Stimulated activated effector memory CD8-positive, alpha-beta T cell treated with anti-CD3 and anti-CD28 coated beads, Interleukin-12 subunit alpha, Interleukin-12 subunit beta, amount 100 ng/mL, for 72 hours (primary cell): ENCODE results near the gene IZUMO1.
"Not testable (repeated sequence)": the region's sequence is repeated elsewhere in the genome, so short reads cannot be mapped to it uniquely, and the experiment has no call there.

Experiments used
- ATAC-seq: fragments of 150-1000 bp; cut with Tn5 transposase; 2 replicates; pipeline ENCODE4 v1.10.0; 2021
- DNase-seq, 2 donors: peaks; one replicate each; pipeline ENCODE4 v3.0.0; 2021 to 2022; ENCODE audit warnings: low spot score in 2 of 2
- H3K27ac Mint-ChIP-seq: one replicate; pipeline ENCODE4 v1.8.0; 2022; ENCODE audit warnings: mild to moderate bottlenecking, mixed read lengths
- H3K36me3 Mint-ChIP-seq: one replicate; pipeline ENCODE4 v1.8.0; 2022; ENCODE audit warnings: mild to moderate bottlenecking, mixed read lengths
- H3K4me1 Mint-ChIP-seq: one replicate; pipeline ENCODE4 v1.8.0; 2022; ENCODE audit warnings: mixed read lengths
- H3K4me3 Mint-ChIP-seq: one replicate; pipeline ENCODE4 v1.8.0; 2022; ENCODE audit warnings: mild to moderate bottlenecking, mixed read lengths
- H3K9me3 Mint-ChIP-seq: one replicate; pipeline ENCODE4 v1.8.0; 2022; ENCODE audit warnings: mixed read lengths

IZUMO1 gene

GRCh38 chr19:48746738-48747575 lies at the start of gene IZUMO1:
TSS of gene IZUMO1 (minus strand) at chr19:48746909. CDS start at chr19:48745859, 1,050 bp downstream.
- no peaks in the 10 kb centered on the region for H3K9me3 Mint-ChIP-seq
- ATAC-seq (peak; percentile 82), DNase-seq (peak in 1 of 2 donors; percentile 78)
- H3K27ac Mint-ChIP-seq, result no peak within 1 kb of the TSS
- H3K36me3 Mint-ChIP-seq, result no peaks in the 10 kb centered on the region
- H3K4me1 Mint-ChIP-seq, result peaks cover 24% of the 10 kb centered on the region
- H3K4me3 Mint-ChIP-seq, result peak within 1 kb of the TSS; percentile 40

- H3K4me3 Mint-ChIP-seq, result peak overlapping the region; percentile 76
- DNase-seq, result no peak
Observed at GRCh38 chr19:48795685-48796070, 49.0 kb upstream of the IZUMO1 start.

GRCh38 chr19:48795055-48795684 lies 48.5 kb upstream of the IZUMO1 start:
- Mint-ChIP-seq H3K9me3 (no peaks in the 10 kb centered on the region), H3K27ac (peak overlapping the region; percentile 91), H3K36me3 (peaks cover 3% of the 10 kb centered on the region), H3K4me1 (peaks cover 16% of the 10 kb centered on the region), H3K4me3 (peak overlapping the region; percentile 76)
- peak; percentile 79 to 91 for DNase-seq
- peak; percentile 98 for ATAC-seq

More at GRCh38 chr19:48795685-48796070, 49.0 kb upstream of the IZUMO1 start:
- Mint-ChIP-seq H3K36me3 (peaks cover 5% of the 10 kb centered on the region), H3K4me1 (peaks cover 16% of the 10 kb centered on the region), H3K9me3 (no peaks in the 10 kb centered on the region), H3K27ac (peak overlapping the region; percentile 91)
- no peak for ATAC-seq

- H3K9me3 Mint-ChIP-seq, result no peaks in the 10 kb centered on the region
- peaks cover 16% of the 10 kb centered on the region for H3K4me1 Mint-ChIP-seq
- H3K4me3 Mint-ChIP-seq, result peak overlapping the region; percentile 76
- peak overlapping the region; percentile 91 for H3K27ac Mint-ChIP-seq
- no peak for ATAC-seq
- DNase-seq, result no peak
- H3K36me3 Mint-ChIP-seq, result no peaks in the 10 kb centered on the region
Observed at GRCh38 chr19:48794291-48794690, 47.6 kb upstream of the IZUMO1 start.

GRCh38 chr19:48793271-48793670 lies 46.6 kb upstream of the IZUMO1 start:
- ATAC-seq, result no peak
- Mint-ChIP-seq H3K4me3 (no peak overlapping the region), H3K36me3 (no peaks in the 10 kb centered on the region), H3K9me3 (no peaks in the 10 kb centered on the region), H3K27ac (no peak overlapping the region), H3K4me1 (peaks cover 16% of the 10 kb centered on the region)
- no peak for DNase-seq

GRCh38 chr19:48787331-48787730 lies 40.6 kb upstream of the IZUMO1 start:
- not testable (repeated sequence) for H3K9me3 Mint-ChIP-seq, H3K4me3 Mint-ChIP-seq, H3K27ac Mint-ChIP-seq, DNase-seq, ATAC-seq, H3K36me3 Mint-ChIP-seq, H3K4me1 Mint-ChIP-seq

GRCh38 chr19:48786422-48786821 lies 39.7 kb upstream of the IZUMO1 start:
- H3K4me1 Mint-ChIP-seq, H3K36me3 Mint-ChIP-seq, H3K9me3 Mint-ChIP-seq, ATAC-seq, DNase-seq, H3K4me3 Mint-ChIP-seq, H3K27ac Mint-ChIP-seq: not testable (repeated sequence)

GRCh38 chr19:48784527-48784926 lies 37.8 kb upstream of the IZUMO1 start:
- Mint-ChIP-seq H3K36me3 (no peaks in the 10 kb centered on the region), H3K4me1 (peaks cover 5% of the 10 kb centered on the region), H3K9me3 (no peaks in the 10 kb centered on the region), H3K4me3 (no peak overlapping the region), H3K27ac (no peak overlapping the region)
- DNase-seq (no peak), ATAC-seq (no peak)

GRCh38 chr19:48780631-48781391 lies 34.1 kb upstream of the IZUMO1 start:
- peaks cover 6% of the 10 kb centered on the region for H3K36me3 Mint-ChIP-seq
- no peaks in the 10 kb centered on the region for H3K9me3 Mint-ChIP-seq
- ATAC-seq (no peak), DNase-seq (no peak)
- no peak overlapping the region for H3K4me3 Mint-ChIP-seq
- peaks cover 5% of the 10 kb centered on the region for H3K4me1 Mint-ChIP-seq
- H3K27ac Mint-ChIP-seq, result no peak overlapping the region

GRCh38 chr19:48779636-48780035 lies 32.9 kb upstream of the IZUMO1 start:
- H3K36me3 Mint-ChIP-seq, result peaks cover 6% of the 10 kb centered on the region
- no peak for ATAC-seq
- H3K27ac Mint-ChIP-seq, result no peak overlapping the region
- DNase-seq, result no peak
- no peaks in the 10 kb centered on the region for H3K9me3 Mint-ChIP-seq
- H3K4me3 Mint-ChIP-seq, result no peak overlapping the region
- peaks cover 5% of the 10 kb centered on the region for H3K4me1 Mint-ChIP-seq

- H3K9me3 Mint-ChIP-seq, result no peaks in the 10 kb centered on the region
- peaks cover 5% of the 10 kb centered on the region for H3K4me1 Mint-ChIP-seq
- no peak overlapping the region for H3K27ac Mint-ChIP-seq
- ATAC-seq (no peak), DNase-seq (no peak)
- no peak overlapping the region for H3K4me3 Mint-ChIP-seq
- H3K36me3 Mint-ChIP-seq, result peaks cover 6% of the 10 kb centered on the region
Observed at GRCh38 chr19:48777720-48778119, 31.0 kb upstream of the IZUMO1 start.

GRCh38 chr19:48777139-48777538 lies 30.4 kb upstream of the IZUMO1 start:
- ATAC-seq, result no peak

GRCh38 chr19:48772503-48772953 lies 25.8 kb upstream of the IZUMO1 start:
- Mint-ChIP-seq H3K4me3 (no peak overlapping the region), H3K27ac (no peak overlapping the region), H3K4me1 (no peaks in the 10 kb centered on the region), H3K36me3 (peaks cover 6% of the 10 kb centered on the region), H3K9me3 (no peaks in the 10 kb centered on the region)
- DNase-seq (no peak), ATAC-seq (no peak)

More at GRCh38 chr19:48777139-48777538, 30.4 kb upstream of the IZUMO1 start:
- Mint-ChIP-seq H3K9me3 (no peaks in the 10 kb centered on the region), H3K36me3 (peaks cover 6% of the 10 kb centered on the region), H3K27ac (no peak overlapping the region), H3K4me1 (peaks cover under 1% of the 10 kb centered on the region), H3K4me3 (no peak overlapping the region)
- no peak for DNase-seq

GRCh38 chr19:48770734-48771472 lies 24.2 kb upstream of the IZUMO1 start:
- H3K4me3 Mint-ChIP-seq, result no peak overlapping the region
- no peak overlapping the region for H3K27ac Mint-ChIP-seq
- H3K4me1 Mint-ChIP-seq, result no peaks in the 10 kb centered on the region

GRCh38 chr19:48770266-48770665 lies 23.6 kb upstream of the IZUMO1 start:
- H3K27ac Mint-ChIP-seq, result no peak overlapping the region
- DNase-seq (no peak), ATAC-seq (no peak)
- no peaks in the 10 kb centered on the region for H3K36me3 Mint-ChIP-seq
- H3K9me3 Mint-ChIP-seq, result no peaks in the 10 kb centered on the region
- no peaks in the 10 kb centered on the region for H3K4me1 Mint-ChIP-seq
- H3K4me3 Mint-ChIP-seq, result no peak overlapping the region

More at GRCh38 chr19:48770734-48771472, 24.2 kb upstream of the IZUMO1 start:
- no peaks in the 10 kb centered on the region for H3K9me3 Mint-ChIP-seq
- DNase-seq, result no peak
- ATAC-seq, result no peak
- H3K36me3 Mint-ChIP-seq, result no peaks in the 10 kb centered on the region
